ENCODE results near the gene THSD7B. TPM values are rescaled to one million over a fixed set of nuclear protein-coding genes. Genes with fewer than 3 reads are reported as not detected.
"Not testable (repeated sequence)": the region's sequence is repeated elsewhere in the genome, so short reads cannot be mapped to it uniquely, and the experiment has no call there.

Gene THSD7B, protein sequence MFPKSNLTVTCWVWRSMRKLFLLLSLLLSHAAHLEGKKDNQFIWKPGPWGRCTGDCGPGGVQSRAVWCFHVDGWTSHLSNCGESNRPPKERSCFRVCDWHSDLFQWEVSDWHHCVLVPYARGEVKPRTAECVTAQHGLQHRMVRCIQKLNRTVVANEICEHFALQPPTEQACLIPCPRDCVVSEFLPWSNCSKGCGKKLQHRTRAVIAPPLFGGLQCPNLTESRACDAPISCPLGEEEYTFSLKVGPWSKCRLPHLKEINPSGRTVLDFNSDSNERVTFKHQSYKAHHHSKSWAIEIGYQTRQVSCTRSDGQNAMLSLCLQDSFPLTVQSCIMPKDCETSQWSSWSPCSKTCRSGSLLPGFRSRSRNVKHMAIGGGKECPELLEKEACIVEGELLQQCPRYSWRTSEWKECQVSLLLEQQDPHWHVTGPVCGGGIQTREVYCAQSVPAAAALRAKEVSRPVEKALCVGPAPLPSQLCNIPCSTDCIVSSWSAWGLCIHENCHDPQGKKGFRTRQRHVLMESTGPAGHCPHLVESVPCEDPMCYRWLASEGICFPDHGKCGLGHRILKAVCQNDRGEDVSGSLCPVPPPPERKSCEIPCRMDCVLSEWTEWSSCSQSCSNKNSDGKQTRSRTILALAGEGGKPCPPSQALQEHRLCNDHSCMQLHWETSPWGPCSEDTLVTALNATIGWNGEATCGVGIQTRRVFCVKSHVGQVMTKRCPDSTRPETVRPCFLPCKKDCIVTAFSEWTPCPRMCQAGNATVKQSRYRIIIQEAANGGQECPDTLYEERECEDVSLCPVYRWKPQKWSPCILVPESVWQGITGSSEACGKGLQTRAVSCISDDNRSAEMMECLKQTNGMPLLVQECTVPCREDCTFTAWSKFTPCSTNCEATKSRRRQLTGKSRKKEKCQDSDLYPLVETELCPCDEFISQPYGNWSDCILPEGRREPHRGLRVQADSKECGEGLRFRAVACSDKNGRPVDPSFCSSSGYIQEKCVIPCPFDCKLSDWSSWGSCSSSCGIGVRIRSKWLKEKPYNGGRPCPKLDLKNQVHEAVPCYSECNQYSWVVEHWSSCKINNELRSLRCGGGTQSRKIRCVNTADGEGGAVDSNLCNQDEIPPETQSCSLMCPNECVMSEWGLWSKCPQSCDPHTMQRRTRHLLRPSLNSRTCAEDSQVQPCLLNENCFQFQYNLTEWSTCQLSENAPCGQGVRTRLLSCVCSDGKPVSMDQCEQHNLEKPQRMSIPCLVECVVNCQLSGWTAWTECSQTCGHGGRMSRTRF (N-terminal part only)
- total RNA-seq = 0.59 TPM
- long read RNA-seq = 0 reads

DNA sequence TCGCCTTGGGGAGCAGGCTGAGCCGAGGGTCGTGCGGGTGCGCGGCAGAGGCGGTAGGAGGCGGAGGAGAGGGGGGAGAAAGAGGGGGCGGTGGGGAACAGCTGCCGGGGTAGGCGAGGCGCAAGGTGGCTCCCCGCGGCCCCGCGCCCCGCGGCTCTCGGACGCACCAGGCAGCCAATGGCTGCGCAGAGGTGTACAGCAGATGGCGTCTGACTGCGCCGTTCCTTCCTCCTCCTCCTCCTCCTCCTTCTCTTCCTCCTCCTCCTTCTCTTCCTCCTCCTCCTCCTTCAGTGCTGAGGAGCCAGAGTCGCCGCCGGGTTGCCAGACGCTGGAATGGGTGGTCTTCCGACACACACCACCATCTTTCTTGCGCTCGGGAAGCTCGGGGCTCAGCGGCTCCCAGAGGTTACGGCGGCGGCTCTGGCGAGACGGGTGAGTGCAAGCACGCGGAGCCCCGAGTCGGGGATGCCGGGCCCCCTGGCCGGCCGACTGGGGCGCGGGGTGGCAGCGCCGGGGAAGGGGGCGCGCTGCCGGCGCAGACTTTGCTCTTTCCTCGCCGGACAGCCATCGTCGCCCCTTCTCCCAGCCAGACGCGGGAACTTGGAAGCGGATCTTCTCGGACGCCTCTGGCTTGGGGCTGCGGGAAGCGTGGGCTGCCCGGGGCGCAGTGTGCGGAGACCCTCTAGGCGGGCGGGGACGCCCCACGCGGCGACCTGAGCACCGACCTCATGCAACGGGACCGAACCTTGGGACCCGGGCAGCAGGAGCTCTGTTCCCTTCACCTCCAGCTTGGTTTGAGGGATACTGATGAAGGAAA lies at the start of gene THSD7B:
Gene THSD7B, plus strand, starts transcription at position 290 of the 817 bp plus-strand sequence. CDS start 116,634 bp downstream, outside the sequence.
- intact Hi-C loops (cut with DNase I) = no loop called here
- ATAC-seq (ENCODE audit: poor library complexity) (peak; percentile 87), DNase-seq (no peak)

DNA sequence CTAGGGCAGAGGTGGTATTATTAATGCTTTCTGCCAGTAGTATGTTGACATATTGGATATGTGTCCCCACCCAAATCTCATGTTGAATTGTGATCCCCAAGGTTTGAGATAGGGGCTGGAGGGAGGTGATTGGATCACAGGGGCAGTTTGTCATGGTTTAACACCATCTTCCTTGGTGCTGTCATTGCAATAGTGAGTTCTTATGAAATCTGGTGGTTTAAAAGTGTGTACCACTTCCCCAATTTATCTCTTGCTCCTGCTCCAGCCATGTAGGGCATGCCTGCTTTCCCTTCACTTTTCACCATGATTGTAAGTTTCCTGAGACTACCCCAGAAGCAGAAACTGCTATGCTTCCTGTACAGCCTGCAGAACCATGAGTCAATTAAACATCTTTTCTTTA lies 47.1 kb upstream of the THSD7B start:
- ATAC-seq (ENCODE audit: poor library complexity) = no peak
- DNase-seq = no peak
- intact Hi-C loops (cut with DNase I) = no loop called here

DNA sequence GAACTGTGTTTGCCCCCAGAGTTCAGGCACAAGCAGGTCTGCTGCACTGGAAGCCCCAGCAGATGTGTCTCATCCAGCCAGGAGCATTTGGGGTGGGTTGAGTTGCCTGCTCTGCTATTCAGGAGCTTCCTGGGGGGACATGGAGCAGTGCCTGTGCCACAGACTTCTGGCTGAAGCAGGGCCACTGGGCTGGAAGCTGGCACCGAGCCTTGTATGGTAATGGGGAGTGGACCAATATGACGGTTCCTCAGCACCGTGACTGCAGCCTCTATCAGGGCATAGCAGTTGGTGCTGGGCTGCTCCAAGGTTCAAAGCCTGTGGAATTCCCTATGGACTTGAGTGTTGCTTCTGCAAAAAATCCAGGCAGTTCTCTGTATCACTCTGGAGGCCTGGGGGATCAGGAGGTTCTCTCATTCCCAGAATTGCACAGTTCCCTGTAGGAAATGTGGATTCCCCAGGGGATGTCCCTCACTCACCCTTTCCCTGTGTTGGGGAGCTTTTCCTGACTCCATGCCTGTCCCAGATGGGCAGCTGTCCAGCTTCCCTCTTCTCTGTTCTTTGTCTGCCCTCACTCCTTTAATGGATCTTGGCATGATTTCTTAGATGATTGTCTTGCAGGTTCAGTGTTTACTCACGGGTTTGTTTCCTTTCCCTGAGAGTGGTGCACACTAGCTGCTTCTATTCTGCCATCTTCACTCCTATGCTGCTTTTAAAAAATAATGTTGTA lies 37.2 kb upstream of the THSD7B start:
- ATAC-seq (ENCODE audit: poor library complexity) (no peak), DNase-seq (no peak)
- intact Hi-C loops (cut with DNase I) = no loop called here

DNA sequence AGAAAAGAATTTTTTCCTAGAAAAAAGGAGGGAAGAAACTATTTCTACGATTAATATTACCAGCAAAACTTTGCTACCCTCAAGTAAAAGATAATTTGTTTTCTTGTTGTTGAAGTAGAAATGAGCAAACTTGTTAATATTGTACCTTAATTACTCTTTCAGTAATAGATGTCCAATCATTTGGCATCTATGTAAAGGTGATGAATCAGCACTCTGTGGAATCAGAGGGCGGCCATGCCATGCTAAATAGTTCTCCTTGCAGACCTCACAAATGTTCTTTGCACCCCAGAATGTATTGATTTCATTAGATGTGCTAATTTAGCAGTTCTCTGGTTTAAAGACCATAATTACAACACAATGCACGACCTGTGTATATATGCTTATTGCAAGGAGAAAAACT lies 29.1 kb upstream of the THSD7B start:
- intact Hi-C loops (cut with DNase I) = no loop called here
- no peak for DNase-seq
- no peak for ATAC-seq (ENCODE audit: poor library complexity)

DNA sequence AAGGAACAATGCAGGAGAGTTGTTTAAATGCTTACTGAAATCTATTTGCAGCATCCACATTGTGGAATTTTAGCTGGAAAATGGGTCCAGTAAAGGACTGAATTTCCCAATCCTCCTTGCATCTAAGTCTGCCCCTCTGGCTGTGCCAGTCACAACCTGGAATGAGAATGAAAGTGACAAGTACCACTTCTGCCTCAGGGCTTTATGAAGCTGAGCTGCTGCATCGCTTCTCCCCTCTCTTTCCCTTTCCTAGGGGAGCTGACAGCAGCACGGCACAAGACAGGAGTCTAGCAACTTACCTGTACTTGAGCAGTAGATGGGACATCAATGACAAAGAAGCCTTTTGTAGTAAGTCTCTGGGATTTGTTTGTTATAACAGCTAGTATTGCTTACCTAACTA lies 27.3 kb upstream of the THSD7B start:
- ATAC-seq (ENCODE audit: poor library complexity) (no peak), DNase-seq (no peak)
- intact Hi-C loops (cut with DNase I) = no loop called here

DNA sequence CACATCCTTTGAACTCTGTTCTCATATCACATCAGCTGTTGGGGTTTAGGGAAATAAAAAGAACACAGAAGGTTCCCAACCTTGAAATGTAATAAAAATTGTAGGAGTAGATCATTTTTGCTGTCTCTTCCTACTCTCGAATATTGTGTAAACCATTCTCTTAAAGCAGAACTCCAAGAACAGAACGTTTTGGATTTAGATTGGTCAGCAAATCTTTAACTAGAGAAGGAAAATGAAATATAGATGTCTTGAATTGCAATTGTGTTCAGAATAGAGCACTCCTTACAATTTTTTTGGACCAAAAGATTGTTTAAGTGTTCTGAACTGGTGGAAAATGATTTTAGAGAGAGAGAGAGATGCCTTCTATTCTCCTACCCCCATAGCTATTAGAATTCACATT lies 23.9 kb upstream of the THSD7B start:
- DNase-seq (no peak), ATAC-seq (ENCODE audit: poor library complexity) (no peak)
- intact Hi-C loops (cut with DNase I) = no loop called here

DNA sequence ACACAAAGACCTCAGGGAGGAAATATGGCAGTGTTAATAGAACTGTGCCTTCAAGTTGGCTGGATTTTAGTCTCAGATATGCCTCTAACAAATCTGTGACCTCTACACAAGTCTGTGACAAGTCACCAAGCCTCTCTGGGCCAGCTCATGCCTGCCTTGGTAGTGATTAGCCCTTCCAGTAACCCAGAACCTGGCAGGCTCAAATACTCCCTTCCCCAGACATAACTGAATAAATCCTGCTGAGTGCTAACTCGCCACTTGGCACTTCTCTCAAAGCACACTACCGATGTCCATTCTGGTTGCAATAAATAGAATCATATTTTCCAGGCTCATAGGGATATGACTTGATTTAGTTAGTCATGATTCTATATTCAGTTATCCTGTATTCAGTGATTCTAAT lies 15.3 kb upstream of the THSD7B start:
- peak; percentile 97 for ATAC-seq (ENCODE audit: poor library complexity)
- intact Hi-C loops (cut with DNase I) = no loop called here
- DNase-seq = peak; percentile 47

DNA sequence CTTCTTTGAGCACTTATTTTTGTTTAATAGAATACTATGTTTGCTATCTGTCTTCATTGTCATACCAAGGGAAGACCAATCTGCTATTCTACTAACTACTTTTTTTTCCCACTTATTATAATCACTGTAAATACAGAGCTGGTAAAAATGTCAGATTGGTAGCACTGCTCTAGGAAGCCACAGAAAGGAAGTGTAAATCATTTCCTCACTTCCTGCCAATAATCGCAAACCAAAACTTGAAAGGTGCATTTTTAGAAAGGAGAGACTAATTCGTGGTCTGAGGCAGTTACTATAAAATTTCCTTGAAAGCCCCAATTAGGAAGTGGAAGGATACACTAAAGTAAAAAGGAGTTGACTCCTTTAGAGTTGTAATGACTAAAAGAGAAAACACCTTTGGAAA lies 13.9 kb upstream of the THSD7B start:
- intact Hi-C loops (cut with DNase I) = no loop called here
- DNase-seq (no peak), ATAC-seq (ENCODE audit: poor library complexity) (no peak)

DNA sequence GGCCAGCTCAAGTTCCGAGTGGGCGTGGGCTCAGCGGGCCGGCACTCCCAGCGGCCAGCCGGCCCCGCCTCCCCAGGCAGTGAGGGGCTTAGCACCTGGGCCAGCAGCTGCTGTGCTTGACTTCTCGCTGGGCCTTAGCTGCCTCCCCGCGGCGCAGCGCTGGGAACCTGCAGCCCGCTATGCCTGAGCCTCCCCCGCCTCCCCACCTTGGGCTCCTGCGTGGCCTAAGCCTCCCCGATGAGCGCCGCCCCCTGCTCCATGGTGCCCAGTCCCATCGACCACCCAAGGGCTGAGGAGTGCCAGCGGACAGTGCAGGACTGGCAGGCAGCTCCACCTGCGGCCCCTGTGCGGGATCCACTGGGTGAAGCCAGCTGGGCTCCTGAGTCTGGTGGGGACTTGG lies 6.8 kb upstream of the THSD7B start:
- DNase-seq; intact Hi-C loops (cut with DNase I); ATAC-seq (ENCODE audit: poor library complexity): not testable (repeated sequence)

DNA sequence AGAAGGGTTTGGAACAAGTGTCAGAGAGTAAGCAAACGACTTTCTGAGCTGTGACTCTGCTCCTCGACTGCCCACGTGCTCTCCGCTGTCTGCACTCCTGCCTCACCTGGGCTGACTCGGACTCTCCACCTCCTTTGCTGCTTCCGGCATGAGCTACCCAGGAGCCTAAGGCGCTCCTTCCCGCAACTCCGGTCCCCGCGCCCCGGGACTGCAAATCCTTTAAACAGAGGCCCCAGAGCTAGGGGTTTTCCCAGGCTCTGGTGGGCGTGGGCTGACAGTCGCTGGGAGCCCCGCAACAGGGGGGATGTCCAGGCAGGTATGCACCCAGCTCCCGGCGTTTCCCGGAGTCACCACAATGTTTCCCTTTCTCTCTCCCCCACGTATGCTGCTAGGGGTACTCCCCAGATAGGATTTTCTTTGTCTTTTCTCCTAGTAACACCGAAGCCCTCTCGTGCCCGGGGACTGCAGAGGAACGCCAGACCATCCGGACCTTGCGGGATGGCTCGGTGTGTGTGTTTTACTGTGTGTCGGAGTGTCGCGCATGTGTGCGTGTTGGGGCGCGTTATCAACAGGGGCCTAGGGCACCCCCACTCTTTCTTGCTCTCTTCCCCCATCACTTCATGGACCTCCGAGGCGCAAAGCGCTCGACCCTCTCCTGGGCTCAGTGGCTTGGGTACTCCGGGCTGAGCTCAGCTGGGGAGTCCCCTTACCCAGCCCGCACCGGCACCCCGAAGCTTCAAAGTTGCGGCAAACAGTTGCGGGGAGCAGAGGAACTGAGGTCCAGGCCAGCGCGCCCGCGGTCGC lies 691 bp upstream of the THSD7B start:
- ATAC-seq (ENCODE audit: poor library complexity) = peak; percentile 33
- intact Hi-C loops (cut with DNase I) = no loop called here
- DNase-seq = no peak

DNA sequence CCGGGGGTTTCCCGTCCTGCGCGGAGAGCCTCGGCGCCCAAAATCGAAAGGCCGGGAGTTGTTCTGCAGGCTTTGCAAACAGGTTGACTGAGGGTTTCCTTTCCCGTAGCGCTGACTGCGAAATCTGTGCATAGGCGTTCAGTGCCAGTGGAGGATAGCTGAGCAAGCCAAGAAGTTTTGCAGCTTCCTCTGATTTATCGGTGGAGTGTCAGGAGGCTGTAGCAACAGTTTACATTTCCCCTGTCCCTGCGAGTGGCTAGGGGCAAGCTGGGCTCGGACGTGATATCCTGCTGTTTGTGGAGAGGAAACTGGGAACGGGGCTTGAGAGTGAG lies 694 bp downstream of the THSD7B start:
- intact Hi-C loops (cut with DNase I) = no loop called here
- ATAC-seq (ENCODE audit: poor library complexity) (peak; percentile 33), DNase-seq (no peak)

DNA sequence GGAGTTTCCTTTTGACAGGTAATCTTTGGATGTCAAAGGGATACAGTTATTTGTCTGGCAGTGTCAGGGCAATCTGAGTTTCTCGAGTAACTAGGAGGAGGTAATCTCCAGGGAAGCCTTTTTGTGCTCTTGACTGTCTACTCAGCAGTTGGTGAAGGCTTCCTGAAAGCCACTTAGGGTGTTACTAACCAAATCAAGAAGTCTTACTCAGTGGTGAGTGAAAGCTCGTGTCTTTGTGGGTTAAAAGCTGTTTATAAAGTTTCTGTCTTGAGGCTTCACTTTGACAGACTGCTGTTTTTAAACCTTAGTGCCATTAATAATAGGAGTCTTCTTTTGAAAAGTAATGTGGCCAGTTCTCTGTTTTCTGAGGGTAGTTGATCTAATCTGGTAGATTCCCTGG lies 1.7 kb downstream of the THSD7B start:
- DNase-seq = no peak
- ATAC-seq (ENCODE audit: poor library complexity) = no peak
- intact Hi-C loops (cut with DNase I) = no loop called here

DNA sequence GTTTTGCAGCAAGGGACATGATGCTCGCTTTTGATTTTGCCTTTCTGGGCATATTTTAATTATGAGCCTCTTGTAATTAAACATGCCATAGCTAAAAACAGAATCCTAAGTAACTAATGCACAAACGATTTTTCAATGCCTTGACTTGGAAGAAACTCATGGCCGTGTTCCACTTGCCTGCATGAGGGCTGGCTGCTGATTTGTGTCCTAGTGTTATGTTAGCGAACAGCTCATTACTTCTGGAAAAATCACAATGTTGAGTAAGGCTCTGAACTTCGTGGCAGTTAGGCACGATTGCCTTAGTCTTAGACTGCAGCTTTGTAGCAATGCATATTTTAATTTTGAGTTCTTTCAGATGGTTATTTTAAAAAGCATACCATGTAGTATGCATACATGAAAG lies 4.5 kb downstream of the THSD7B start:
- no peak for ATAC-seq (ENCODE audit: poor library complexity)

DNA sequence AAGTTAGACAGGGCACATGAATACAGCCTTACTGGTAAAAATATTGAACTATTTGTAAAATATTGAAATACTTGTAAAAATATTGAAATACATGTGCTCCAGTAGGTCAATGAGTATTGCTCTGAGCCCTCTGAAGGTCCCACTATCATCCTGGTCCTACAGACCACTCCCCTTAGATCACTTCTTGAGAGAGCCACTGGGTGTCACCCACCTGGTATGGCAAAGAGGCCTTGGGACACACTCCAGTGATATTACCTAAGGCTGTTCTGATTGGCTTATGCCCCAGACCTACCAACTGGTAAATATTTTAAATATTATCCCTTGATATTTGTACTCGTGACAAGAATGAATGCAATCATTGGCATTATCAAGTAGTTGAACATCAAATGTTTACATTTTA lies 5.0 kb downstream of the THSD7B start:
- DNase-seq = no peak
- ATAC-seq (ENCODE audit: poor library complexity) = no peak
- intact Hi-C loops (cut with DNase I) = no loop called here

More for the DNA sequence above, 4.5 kb downstream of the THSD7B start:
- no peak for DNase-seq
- intact Hi-C loops (cut with DNase I) = no loop called here

DNA sequence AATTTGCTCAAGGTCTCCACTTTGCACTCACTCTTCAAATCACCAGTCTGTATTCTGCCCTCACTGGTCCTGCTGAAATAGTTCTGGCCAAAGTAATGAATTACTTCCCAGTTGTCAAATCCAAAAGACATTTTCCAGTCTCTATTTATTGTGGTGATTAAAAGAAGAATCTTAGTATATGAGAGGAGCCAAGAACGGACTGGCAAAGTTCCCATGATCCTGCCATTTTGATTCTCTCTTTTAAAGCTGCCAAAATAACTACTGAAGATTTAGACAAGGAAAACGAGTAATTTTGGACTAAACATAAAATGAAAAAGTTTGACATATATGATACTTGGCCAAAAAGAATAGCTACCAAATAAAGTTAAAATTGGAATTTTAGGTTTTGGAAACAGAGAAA lies 12.0 kb downstream of the THSD7B start:
- intact Hi-C loops (cut with DNase I) = no loop called here
- DNase-seq (no peak), ATAC-seq (ENCODE audit: poor library complexity) (no peak)

DNA sequence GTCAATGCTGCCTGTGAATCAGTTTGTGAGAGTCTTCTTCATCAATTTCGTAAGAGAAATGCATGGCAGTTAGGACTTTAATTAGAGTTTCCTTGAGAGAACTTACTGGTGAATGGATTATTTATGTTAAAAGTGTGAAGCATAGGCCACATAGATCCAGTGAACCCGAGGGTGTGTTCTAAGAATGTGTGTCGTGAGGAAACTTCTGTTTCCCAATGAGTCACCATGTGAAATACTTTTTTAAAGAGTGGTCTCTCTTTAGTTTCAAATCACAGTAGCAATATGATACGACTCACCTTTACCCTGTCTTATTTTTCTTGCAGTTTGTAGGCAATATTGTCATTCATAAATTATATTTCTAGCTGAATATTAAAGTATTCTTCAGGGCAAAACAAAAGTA lies 18.5 kb downstream of the THSD7B start:
- intact Hi-C loops (cut with DNase I) = no loop called here
- DNase-seq (no peak), ATAC-seq (ENCODE audit: poor library complexity) (no peak)

DNA sequence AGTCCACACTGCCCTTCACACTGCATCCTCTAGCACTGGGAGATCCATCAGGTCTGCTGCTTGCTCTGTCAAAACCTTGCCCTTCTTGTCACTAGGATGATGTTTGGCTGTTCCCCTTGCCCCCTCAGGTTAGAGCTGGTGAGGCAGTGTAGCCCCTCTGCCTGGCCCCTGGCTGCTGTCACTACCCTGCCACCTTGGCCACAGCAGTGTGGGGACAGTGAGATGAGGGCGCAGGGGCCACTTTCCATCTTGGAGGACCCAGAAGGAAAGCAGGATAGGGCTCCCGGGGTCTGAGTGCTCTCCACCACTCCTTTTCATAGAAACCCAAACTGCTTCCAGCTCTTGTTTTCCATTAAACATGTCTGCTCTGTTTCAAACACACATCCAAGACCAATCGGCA lies 19.9 kb downstream of the THSD7B start:
- no peak for DNase-seq
- intact Hi-C loops (cut with DNase I) = no loop called here

More for the DNA sequence above, 19.9 kb downstream of the THSD7B start:
- ATAC-seq (ENCODE audit: poor library complexity) = no peak

Data from Right ventricle myocardium superior (tissue), 1 donor.